ENCODE measurements around the gene OTOP2. TPM values are rescaled to one million over a fixed set of nuclear protein-coding genes. Genes with fewer than 3 reads are reported as not detected.

Gene OTOP2
- total RNA-seq, 1 donor from 2014 or later: not detected

DNA sequence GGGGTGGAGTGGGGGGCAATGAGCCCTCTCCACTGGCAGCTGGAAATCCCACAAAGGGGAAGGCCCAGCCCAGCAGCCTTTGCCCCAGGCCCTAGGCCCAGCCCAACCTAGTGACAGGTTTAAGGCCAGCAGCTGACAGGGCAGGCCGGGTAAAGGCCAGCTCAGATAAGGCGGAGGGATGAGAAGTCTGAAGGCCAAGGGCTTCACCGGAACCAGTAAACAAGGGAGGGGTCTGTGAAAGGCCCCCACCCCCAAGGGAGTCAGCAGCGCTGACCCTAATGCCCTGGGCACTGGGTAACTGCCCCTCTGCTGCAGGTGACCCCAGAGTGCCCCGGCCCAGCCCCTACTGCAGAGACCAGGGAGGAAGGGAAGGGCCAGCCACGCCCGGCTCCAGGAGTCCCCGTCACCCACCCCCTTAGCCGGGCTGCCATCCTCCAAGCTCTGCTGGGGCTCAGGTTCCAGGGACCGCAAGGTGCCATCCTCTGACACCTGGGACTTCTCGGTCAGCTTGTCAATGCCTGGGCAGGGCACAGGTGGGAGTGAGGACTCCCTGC lies 29.1 kb downstream of the OTOP2 start:
- Histone ChIP-seq H3K36me3 (peaks cover 19% of the 10 kb centered on the region), H3K4me3 (no peak overlapping the region), H3K27ac (replicated peaks) (no peak overlapping the region), H3K9me3 (replicated peaks) (no peaks in the 10 kb centered on the region), H3K27me3 (ENCODE audit: low read depth) (peaks cover 40% of the 10 kb centered on the region), H3K4me1 (no peaks in the 10 kb centered on the region)
- no peak for TF ChIP-seq CTCF (IDR thresholded peaks at IDR 0.05; ENCODE audit: borderline replicate concordance)
- intact Hi-C loops (cut with micrococcal nuclease): no loop called here
- DNase-seq: no peak

DNA sequence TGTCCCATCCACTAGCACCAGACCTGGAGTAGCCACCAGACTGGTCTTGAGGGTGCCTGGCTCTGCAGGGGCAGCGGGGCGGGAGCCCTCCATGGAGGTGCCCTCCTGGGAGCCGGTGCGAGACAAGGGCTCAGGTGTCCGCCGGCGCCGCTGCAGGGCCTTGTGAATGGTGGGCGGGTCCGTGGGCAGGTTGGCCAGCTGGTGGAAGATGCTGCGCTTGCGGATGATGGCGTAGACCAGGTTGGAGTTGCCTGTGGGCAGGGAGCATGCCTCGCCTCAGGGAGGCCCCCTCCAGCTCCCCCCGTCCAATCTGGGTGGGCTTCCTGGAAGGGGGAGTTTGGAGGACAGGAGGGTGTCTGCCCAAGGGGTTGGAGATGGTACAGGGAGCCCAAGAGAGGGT lies 30.0 kb downstream of the OTOP2 start:
- Histone ChIP-seq H3K27ac (replicated peaks) (no peak overlapping the region), H3K36me3 (peaks cover 19% of the 10 kb centered on the region), H3K9me3 (replicated peaks) (no peaks in the 10 kb centered on the region), H3K4me1 (no peaks in the 10 kb centered on the region), H3K4me3 (no peak overlapping the region), H3K27me3 (ENCODE audit: low read depth) (peaks cover 31% of the 10 kb centered on the region)
- no peak for DNase-seq
- intact Hi-C loops (cut with micrococcal nuclease): no loop called here
- TF ChIP-seq CTCF (IDR thresholded peaks at IDR 0.05; ENCODE audit: borderline replicate concordance): no peak

DNA sequence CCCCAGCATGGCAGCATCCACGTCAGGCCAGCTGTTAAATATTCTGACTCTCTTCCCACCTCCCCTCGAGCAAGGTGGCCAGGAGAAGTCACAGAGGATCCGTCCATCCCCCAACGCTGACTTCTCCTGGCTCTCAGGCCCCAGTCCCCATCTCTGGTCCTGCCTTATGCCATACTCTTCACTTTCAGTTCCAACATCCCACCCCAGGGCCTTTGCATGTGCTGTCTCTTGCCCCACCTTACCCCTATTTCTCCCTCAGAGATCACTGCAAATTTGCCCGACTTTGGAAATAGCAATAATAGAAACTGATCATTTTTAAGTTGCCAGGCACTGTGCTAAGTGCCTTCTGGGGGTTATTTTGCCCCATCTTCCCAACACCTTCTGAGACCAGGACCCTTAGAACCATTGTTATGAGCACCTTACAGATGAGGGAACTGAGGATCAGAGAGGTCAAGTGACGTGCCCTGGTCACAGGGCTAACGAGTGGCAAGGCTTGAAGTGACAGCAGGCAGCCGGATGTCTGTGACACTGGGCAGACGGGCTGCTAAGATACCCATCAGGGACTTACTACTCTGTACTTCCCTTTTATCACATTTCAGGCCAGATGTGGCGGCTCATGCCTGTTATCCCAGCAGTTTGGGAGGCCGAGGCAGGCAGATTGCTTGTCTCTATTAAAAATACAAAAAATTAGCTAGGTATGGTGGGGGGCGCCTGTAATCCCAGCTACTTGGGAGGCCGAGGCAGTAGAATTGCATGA lies 30.8 kb downstream of the OTOP2 start:
- peaks cover 19% of the 10 kb centered on the region for H3K36me3 ChIP-seq
- intact Hi-C loops (cut with micrococcal nuclease): no loop called here
- no peak overlapping the region for H3K27ac ChIP-seq (replicated peaks)
- H3K27me3 ChIP-seq (ENCODE audit: low read depth): peaks cover 24% of the 10 kb centered on the region
- no peak for TF ChIP-seq CTCF (IDR thresholded peaks at IDR 0.05; ENCODE audit: borderline replicate concordance)
- no peaks in the 10 kb centered on the region for H3K9me3 ChIP-seq (replicated peaks)
- no peak overlapping the region for H3K4me3 ChIP-seq
- DNase-seq: no peak
- H3K4me1 ChIP-seq: no peaks in the 10 kb centered on the region

- no peak for DNase-seq
- no peak overlapping the region for H3K4me3 ChIP-seq
- H3K9me3 ChIP-seq (replicated peaks): no peaks in the 10 kb centered on the region
- TF ChIP-seq CTCF (IDR thresholded peaks at IDR 0.05; ENCODE audit: borderline replicate concordance): no peak
- no peak overlapping the region for H3K27ac ChIP-seq (replicated peaks)
- H3K27me3 ChIP-seq (ENCODE audit: low read depth): peaks cover 11% of the 10 kb centered on the region
- H3K4me1 ChIP-seq: no peaks in the 10 kb centered on the region
- peaks cover 19% of the 10 kb centered on the region for H3K36me3 ChIP-seq
- intact Hi-C loops (cut with micrococcal nuclease): no loop called here
Measured at GRCh38 chr17:74956093-74956492, 32.0 kb downstream of the OTOP2 start.

DNA sequence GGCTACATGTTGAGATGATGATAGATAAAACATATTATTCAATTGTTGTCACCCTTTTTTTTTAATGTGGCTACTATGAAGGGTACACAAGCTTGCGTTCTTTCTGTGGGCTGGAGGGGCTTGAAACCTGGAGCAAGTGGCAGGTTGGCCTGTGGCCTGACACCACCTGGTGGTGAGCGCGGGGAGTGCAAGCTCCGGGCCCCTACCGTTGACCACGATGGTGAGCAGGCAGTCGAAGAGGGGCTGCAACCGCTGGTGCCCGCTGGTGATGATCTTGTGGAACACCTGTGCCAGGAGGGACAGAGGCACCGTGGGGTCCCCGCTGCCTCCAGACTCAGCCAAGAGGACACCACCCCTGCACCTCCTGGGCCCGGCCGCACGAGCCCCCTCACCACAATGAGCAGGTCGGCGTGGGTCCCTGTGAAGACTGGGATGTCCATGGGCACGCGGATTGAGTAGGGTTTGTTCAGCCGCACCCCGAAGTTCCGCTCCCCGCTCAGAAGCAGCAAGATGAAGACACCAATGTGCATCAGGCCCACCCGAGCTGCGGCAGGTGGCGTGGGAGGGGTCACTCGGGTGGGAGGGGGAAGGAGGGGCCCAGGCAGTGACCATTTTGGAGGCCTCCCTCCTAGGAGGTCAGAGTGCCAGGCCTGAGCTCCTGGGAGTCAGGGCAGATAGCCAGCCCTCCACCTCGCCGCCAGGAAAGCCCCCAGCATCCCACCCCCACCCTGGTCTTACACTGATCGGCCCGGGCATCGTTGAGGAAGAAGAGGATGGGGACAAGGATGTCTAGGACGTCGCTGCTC lies 34.1 kb downstream of the OTOP2 start:
- Histone ChIP-seq H3K27ac (replicated peaks) (no peak overlapping the region), H3K27me3 (ENCODE audit: low read depth) (no peaks in the 10 kb centered on the region), H3K4me3 (no peak overlapping the region), H3K36me3 (peaks cover 19% of the 10 kb centered on the region), H3K9me3 (replicated peaks) (no peaks in the 10 kb centered on the region), H3K4me1 (peaks cover 4% of the 10 kb centered on the region)
- intact Hi-C loops (cut with micrococcal nuclease): no loop called here
- DNase-seq: peak; percentile 72
- peak; percentile 96 for TF ChIP-seq CTCF (IDR thresholded peaks at IDR 0.05; ENCODE audit: borderline replicate concordance)
